ENCODE measurements around the gene MAGEA8. TPM values are rescaled to one million over a fixed set of nuclear protein-coding genes. Genes with fewer than 3 reads are reported as not detected.
"Not testable (repeated sequence)": the region's sequence is repeated elsewhere in the genome, so short reads cannot be mapped to it uniquely, and the experiment has no call there.

Gene MAGEA8, protein sequence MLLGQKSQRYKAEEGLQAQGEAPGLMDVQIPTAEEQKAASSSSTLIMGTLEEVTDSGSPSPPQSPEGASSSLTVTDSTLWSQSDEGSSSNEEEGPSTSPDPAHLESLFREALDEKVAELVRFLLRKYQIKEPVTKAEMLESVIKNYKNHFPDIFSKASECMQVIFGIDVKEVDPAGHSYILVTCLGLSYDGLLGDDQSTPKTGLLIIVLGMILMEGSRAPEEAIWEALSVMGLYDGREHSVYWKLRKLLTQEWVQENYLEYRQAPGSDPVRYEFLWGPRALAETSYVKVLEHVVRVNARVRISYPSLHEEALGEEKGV
- polyA plus RNA-seq = not detected

- 93 to 96% (median 96%) methylated on average over 29 to 33 of the region's 33 CpGs for WGBS, 3 donors
- no peak within 1 kb of the TSS for H3K27ac ChIP-seq (ENCODE audit: low read depth, low read length)
Observed at GRCh38 chrX:149881081-149881711, at the start of gene MAGEA8. MAGEA8 (plus strand) TSS chrX:149881183; CDS start chrX:149884273, 3,090 bp downstream.

- H3K27ac ChIP-seq (ENCODE audit: low read depth, low read length) = no peak overlapping the region
- WGBS, 3 donors = 60 to 89% (median 85%) methylated on average over 2 of the region's 2 CpGs
Observed at GRCh38 chrX:149831473-149831872, 49.5 kb upstream of the MAGEA8 start.

DNA sequence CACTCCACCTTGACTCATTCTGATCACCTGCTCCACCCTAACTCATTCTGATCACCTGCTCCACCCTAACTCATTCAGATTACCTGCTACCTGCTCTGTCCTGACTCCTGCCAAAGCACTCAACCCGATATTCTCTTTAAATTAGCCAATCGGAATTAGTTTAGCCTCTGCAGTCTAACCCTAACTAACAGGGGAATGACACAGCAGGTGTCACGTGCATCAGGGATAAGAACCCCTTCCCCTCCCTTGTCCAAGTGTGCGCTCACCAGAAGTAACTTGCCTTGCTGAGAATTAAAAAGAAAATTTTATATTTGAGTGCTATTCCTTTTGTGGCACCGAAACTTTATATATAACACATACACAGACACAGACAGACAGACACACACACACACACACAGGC is 44.3 kb upstream of the MAGEA8 start:
- 59 to 83% (median 62%) methylated on average over 5 of the region's 5 CpGs for WGBS, 3 donors

GRCh38 chrX:149837167-149837566 is 43.8 kb upstream of the MAGEA8 start:
- no peak overlapping the region for H3K27ac ChIP-seq (ENCODE audit: low read depth, low read length)

More for the DNA sequence above, 44.3 kb upstream of the MAGEA8 start:
- not testable (repeated sequence) for H3K27ac ChIP-seq (ENCODE audit: low read depth, low read length)

GRCh38 chrX:149837639-149838038 is 43.3 kb upstream of the MAGEA8 start:
- no peak overlapping the region for H3K27ac ChIP-seq (ENCODE audit: low read depth, low read length)

DNA sequence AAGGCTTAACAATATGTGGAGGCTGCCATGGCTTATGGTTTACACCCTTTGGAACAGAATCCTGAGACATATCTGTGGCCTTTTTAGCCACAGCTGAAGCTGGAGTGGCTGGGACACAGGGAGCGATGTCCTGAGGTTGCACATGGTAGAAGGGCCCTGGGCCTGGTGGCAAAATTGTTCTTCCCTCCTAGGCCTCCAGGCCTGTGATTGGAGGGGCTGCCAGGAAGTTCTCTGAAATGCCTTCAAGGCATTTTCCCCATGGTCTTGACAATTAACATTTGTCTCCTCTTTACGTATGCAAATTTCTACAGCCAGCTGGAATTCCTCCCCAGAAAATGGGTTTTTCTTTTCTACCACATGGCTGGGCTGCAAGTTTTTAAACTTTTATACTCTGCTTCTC is 39.1 kb upstream of the MAGEA8 start:
- WGBS, 3 donors = 94 to 98% (median 96%) methylated on average over 2 of the region's 2 CpGs

DNA sequence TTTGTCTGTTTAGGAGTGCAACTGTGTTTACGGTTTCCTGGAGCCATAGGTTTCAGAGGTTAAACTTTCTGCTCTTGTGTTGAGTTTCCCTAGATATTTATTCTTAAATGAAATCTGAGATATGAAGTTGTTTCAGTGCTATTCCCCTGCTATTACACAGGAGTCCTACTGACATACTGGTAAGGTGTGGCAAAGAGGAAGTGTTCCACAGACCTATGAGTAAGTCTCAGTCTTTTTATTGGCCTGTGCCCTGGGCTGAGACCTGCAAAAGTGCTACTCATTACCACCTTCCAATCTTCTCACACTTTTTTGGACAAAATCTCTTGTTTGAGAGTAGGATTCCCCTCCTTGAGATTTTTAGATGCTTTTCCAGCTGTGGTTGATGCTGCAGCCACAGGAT is 35.6 kb upstream of the MAGEA8 start:
- no peak overlapping the region for H3K27ac ChIP-seq (ENCODE audit: low read depth, low read length)
- WGBS, 3 donors = 76 to 91% (median 78%) methylated on average over 1 of the region's 1 CpG

More for the DNA sequence above, 39.1 kb upstream of the MAGEA8 start:
- H3K27ac ChIP-seq (ENCODE audit: low read depth, low read length) = no peak overlapping the region

- WGBS, 3 donors = 80 to 86% (median 80%) methylated on average over 3 of the region's 3 CpGs
- H3K27ac ChIP-seq (ENCODE audit: low read depth, low read length) = no peak overlapping the region
Observed at GRCh38 chrX:149846789-149847188, 34.2 kb upstream of the MAGEA8 start.

- 84 to 95% (median 87%) methylated on average over 3 of the region's 3 CpGs for WGBS, 3 donors
- no peak overlapping the region for H3K27ac ChIP-seq (ENCODE audit: low read depth, low read length)
Observed at GRCh38 chrX:149848855-149849254, 32.1 kb upstream of the MAGEA8 start.

- no peak overlapping the region for H3K27ac ChIP-seq (ENCODE audit: low read depth, low read length)
- 73 to 78% (median 77%) methylated on average over 2 of the region's 2 CpGs for WGBS, 3 donors
Observed at GRCh38 chrX:149849787-149850186, 31.2 kb upstream of the MAGEA8 start.

- H3K27ac ChIP-seq (ENCODE audit: low read depth, low read length) = no peak overlapping the region
Observed at GRCh38 chrX:149851864-149852263, 29.1 kb upstream of the MAGEA8 start.

- 46 to 66% (median 47%) methylated on average over 2 of the region's 2 CpGs for WGBS, 3 donors
- no peak overlapping the region for H3K27ac ChIP-seq (ENCODE audit: low read depth, low read length)
Observed at GRCh38 chrX:149853925-149854324, 27.1 kb upstream of the MAGEA8 start.

DNA sequence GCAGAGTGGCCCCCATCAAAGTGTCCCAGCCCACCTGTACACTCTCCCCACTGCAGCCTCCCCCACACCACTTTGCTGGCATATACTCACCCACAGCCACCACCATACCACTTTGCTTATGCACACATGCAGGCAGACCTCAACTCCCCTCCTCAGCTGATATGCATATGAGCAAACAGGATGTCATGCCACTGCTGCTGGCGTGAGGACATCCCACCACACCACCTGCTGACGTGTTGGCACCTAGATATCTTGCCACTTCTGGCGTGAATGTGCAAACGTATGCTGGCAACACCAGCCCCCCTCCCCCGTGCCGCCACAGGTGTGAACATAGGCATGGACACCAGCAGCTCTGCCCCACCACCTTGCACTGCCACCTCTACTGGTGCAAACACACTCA is 22.4 kb upstream of the MAGEA8 start:
- no peak overlapping the region for H3K27ac ChIP-seq (ENCODE audit: low read depth, low read length)
- WGBS, 3 donors = 84 to 91% (median 88%) methylated on average over 6 of the region's 6 CpGs

GRCh38 chrX:149860445-149860844 is 20.5 kb upstream of the MAGEA8 start:
- H3K27ac ChIP-seq (ENCODE audit: low read depth, low read length) = no peak overlapping the region

DNA sequence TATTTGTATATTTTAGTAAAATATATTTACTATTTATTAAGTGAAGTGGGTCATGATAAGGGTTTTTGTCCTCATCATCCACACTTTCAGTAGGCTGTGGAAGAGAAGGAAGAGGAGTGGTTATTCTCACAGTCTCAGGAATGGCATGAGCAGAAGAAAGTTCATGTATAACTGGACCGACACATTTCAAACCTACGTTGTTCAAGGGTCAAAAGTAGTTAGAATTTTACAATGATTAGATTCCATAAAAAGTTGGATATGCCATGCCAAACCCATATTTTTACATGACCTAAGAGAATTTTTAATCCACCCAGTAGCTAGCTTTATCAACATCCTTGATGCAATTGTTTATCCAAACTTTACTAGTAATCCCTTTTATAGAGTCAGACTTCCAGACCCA is 15.6 kb upstream of the MAGEA8 start:
- 73 to 82% (median 80%) methylated on average over 2 of the region's 2 CpGs for WGBS, 3 donors
- H3K27ac ChIP-seq (ENCODE audit: low read depth, low read length) = no peak overlapping the region

- 88 to 96% (median 91%) methylated on average over 3 of the region's 3 CpGs for WGBS, 3 donors
- no peak overlapping the region for H3K27ac ChIP-seq (ENCODE audit: low read depth, low read length)
Observed at GRCh38 chrX:149867488-149867887, 13.5 kb upstream of the MAGEA8 start.

DNA sequence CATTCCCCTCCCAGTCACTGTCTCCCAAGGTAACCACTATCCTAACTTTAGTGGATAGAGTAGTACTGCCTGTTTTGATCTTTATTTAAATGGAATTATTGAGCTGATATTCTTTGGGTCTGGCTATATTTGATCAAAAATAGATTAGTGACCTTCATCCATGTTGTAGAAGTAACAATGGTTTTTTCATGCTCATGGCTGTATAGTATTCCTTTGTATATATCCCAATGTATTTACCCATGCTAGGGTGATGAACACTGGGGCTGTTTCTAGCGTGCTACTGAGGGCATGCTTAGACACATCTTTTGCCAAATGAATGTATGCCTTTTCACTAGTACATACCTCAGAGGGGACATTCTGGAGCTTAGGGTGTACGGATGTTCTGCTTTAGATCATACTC is 10.1 kb upstream of the MAGEA8 start:
- WGBS, 3 donors = 50 to 83% (median 78%) methylated on average over 2 of the region's 2 CpGs
- no peak overlapping the region for H3K27ac ChIP-seq (ENCODE audit: low read depth, low read length)

- 68 to 84% (median 79%) methylated on average over 2 of the region's 2 CpGs for WGBS, 3 donors
- no peak overlapping the region for H3K27ac ChIP-seq (ENCODE audit: low read depth, low read length)
Observed at GRCh38 chrX:149871433-149871832, 9.6 kb upstream of the MAGEA8 start.

DNA sequence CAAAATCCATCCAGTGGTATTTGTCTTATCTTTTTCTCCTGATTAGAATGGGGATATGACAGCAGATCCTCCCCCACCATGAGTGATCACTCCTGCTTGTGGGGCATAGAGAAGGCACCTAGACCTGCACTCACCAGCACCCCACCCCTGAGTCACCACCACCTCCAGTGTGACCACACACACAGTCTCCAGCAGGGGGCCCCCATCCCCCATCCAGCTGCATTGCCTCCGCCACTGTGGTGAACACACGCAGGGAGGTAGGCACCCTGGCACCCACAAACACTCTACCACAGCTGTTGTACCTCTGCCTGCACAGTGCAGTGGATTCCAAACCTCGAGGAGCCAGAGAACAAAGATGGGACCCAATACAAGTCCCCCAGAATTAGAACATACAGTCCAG is 9.0 kb upstream of the MAGEA8 start:
- 38 to 62% (median 48%) methylated on average over 3 of the region's 3 CpGs for WGBS, 3 donors

GRCh38 chrX:149877157-149877556 is 3.8 kb upstream of the MAGEA8 start:
- 65 to 93% (median 91%) methylated on average over 1 of the region's 1 CpG for WGBS, 3 donors
- H3K27ac ChIP-seq (ENCODE audit: low read depth, low read length) = no peak overlapping the region

More for the DNA sequence above, 9.0 kb upstream of the MAGEA8 start:
- no peak overlapping the region for H3K27ac ChIP-seq (ENCODE audit: low read depth, low read length)
